Upper lobe of left lung (tissue), 6 donors: ENCODE measurements around the gene ARID1B. TPM values are rescaled to one million over a fixed set of nuclear protein-coding genes. Genes with fewer than 3 reads are reported as not detected.

Experiments used
- ATAC-seq, 2 donors: fragments of 200-7000 bp; cut with Tn5 transposase; one replicate each; pipeline ENCODE4 v1.9.1; 2022; ENCODE audit warnings: mild to moderate bottlenecking in 2 of 2, moderate library complexity in 2 of 2; ENCODE audit not compliant: low FRiP score in 2 of 2
- DNase-seq, 2 donors: peaks; one replicate each; pipeline ENCODE4 v3.0.0-alpha.2; 2019 to 2020
- H3K27ac ChIP-seq, 4 donors: fragments of 200-600 bp; sonication (generic); one replicate each; pipeline ENCODE4 v1.5.1; 2016 to 2019
- H3K27me3 ChIP-seq, 4 donors: fragments of 200-600 bp; sonication (generic); one replicate each; pipeline ENCODE4 v1.5.1; 2017 to 2019
- H3K36me3 ChIP-seq, 4 donors: fragments of 200-600 bp; sonication (generic); one replicate each; pipeline ENCODE4 v1.5.1; 2016 to 2019
- H3K4me1 ChIP-seq, 4 donors: fragments of 200-600 bp; sonication (generic); one replicate each; pipeline ENCODE4 v1.5.1; 2018 to 2019
- H3K4me3 ChIP-seq, 4 donors: fragments of 200-600 bp; sonication (generic); one replicate each; pipeline ENCODE4 v1.5.1; 2017 to 2019; ENCODE audit warnings: mild to moderate bottlenecking in 2 of 4, moderate library complexity in 1 of 4
- H3K9me3 ChIP-seq, 4 donors: fragments of 200-600 bp; sonication (generic); one replicate each; pipeline ENCODE4 v1.5.1; 2018 to 2019
- CTCF ChIP-seq, 6 experiments: fragments of 450-650 bp in 4 of 6; fragments of 200-600 bp in 2 of 6; sonication (generic) in 2 of 6; IDR thresholded peaks; one replicate each; pipeline ENCODE4 v1.5.1; 2016 to 2019; ENCODE audit warnings: antibody characterized with exemption in 6 of 6
- EP300 ChIP-seq, 4 donors: sonication (generic); formaldehyde crosslinking; IDR thresholded peaks; one replicate each; pipeline ENCODE4 v1.5.1; 2017; ENCODE audit warnings: antibody characterized with exemption in 4 of 4, control low read depth in 2 of 4
- POLR2A ChIP-seq, 4 donors: fragments of 450-650 bp; IDR thresholded peaks; one replicate each; pipeline ENCODE4 v1.5.1; 2016 to 2017; ENCODE audit warnings: antibody characterized with exemption in 4 of 4, mild to moderate bottlenecking in 2 of 4
- POLR2AphosphoS5 ChIP-seq, 2 donors: sonication (generic); formaldehyde crosslinking; IDR thresholded peaks; one replicate each; pipeline ENCODE4 v1.5.1; 2017; ENCODE audit warnings: antibody characterized with exemption in 2 of 2
- WGBS, 2 donors: methylation state at CpG; one replicate each; pipeline ENCODE4 v1.1.5; 2017 to 2018; 5-methylcytosine and 5-hydroxymethylcytosine counted together
- total RNA-seq, 6 donors: library from RNA; depleted of rRNA in 4 of 6; stranded (reverse); fragments of >200 nt in 4 of 6; gene quantifications; one replicate each; pipeline versions ENCODE4 v1.1.0 to v1.2.1, GENCODE V29; 2016 to 2021
- donor health status: DM: no; HTN: no; CAD: no; lungs with moderate emphysema.
- donor health status: DM: no; HTN: yes; CAD: no; lungs with severe emphysema.

The ARID1B gene
- total RNA-seq, 6 donors from 2014 or later: 66.4 to 168 (median 109) TPM

GRCh38 chr6:157213907-157214565 is 436.9 kb downstream of the ARID1B start:
- 88 to 90% methylated on average over 10 of the region's 10 CpGs for WGBS, 2 donors
- no peaks in the 10 kb centered on the region for H3K9me3 ChIP-seq
- TF ChIP-seq POLR2A (IDR thresholded peaks at IDR 0.05): no peak
- TF ChIP-seq CTCF (IDR thresholded peaks at IDR 0.05): no peak
- TF ChIP-seq POLR2AphosphoS5 (IDR thresholded peaks at IDR 0.05): no peak
- no peak for TF ChIP-seq EP300 (IDR thresholded peaks at IDR 0.05)
- H3K36me3 ChIP-seq: peaks cover 0 to 4% (median 0%) of the 10 kb centered on the region in 4 donors
- H3K4me1 ChIP-seq: no peaks in the 10 kb centered on the region
- ATAC-seq: no peak
- H3K4me3 ChIP-seq: no peak overlapping the region
- no peak overlapping the region for H3K27ac ChIP-seq
- no peaks in the 10 kb centered on the region for H3K27me3 ChIP-seq
- no peak for DNase-seq

GRCh38 chr6:157215717-157216116 is 438.5 kb downstream of the ARID1B start:
- Histone ChIP-seq H3K9me3 (no peaks in the 10 kb centered on the region), H3K27me3 (no peaks in the 10 kb centered on the region), H3K36me3 (no peaks in the 10 kb centered on the region), H3K27ac (no peak overlapping the region), H3K4me1 (peaks cover 0 to 5% (median 3%) of the 10 kb centered on the region in 4 donors), H3K4me3 (no peak overlapping the region)
- TF ChIP-seq EP300 (IDR thresholded peaks at IDR 0.05) (no peak), CTCF (IDR thresholded peaks at IDR 0.05) (no peak), POLR2A (IDR thresholded peaks at IDR 0.05) (no peak), POLR2AphosphoS5 (IDR thresholded peaks at IDR 0.05) (no peak)
- 89 to 93% methylated on average over 2 of the region's 2 CpGs for WGBS, 2 donors
- ATAC-seq (no peak), DNase-seq (no peak)

- no peak overlapping the region for H3K27ac ChIP-seq
- H3K27me3 ChIP-seq: no peaks in the 10 kb centered on the region
- no peak for ATAC-seq
- H3K4me1 ChIP-seq: peaks cover under 1 to 13% (median 7%) of the 10 kb centered on the region in 4 donors
- DNase-seq: no peak
- no peaks in the 10 kb centered on the region for H3K9me3 ChIP-seq
- no peak overlapping the region for H3K4me3 ChIP-seq
- no peaks in the 10 kb centered on the region for H3K36me3 ChIP-seq
- TF ChIP-seq CTCF (IDR thresholded peaks at IDR 0.05) (no peak), POLR2A (IDR thresholded peaks at IDR 0.05) (no peak), POLR2AphosphoS5 (IDR thresholded peaks at IDR 0.05) (no peak), EP300 (IDR thresholded peaks at IDR 0.05) (no peak)
- 87 to 100% methylated on average over 1 to 5 of the region's 5 CpGs for WGBS, 2 donors
Observed at GRCh38 chr6:157216570-157216969, 439.4 kb downstream of the ARID1B start.

- H3K9me3 ChIP-seq: no peaks in the 10 kb centered on the region
- no peak overlapping the region for H3K27ac ChIP-seq
- no peaks in the 10 kb centered on the region for H3K27me3 ChIP-seq
- ATAC-seq (no peak), DNase-seq (peak in 1 of 2 donors; percentile 49)
- no peak overlapping the region for H3K4me3 ChIP-seq
- TF ChIP-seq POLR2AphosphoS5 (IDR thresholded peaks at IDR 0.05) (no peak), EP300 (IDR thresholded peaks at IDR 0.05) (no peak), CTCF (IDR thresholded peaks at IDR 0.05) (no peak), POLR2A (IDR thresholded peaks at IDR 0.05) (no peak)
- WGBS, 2 donors: 90 to 91% methylated on average over 20 of the region's 20 CpGs
- H3K36me3 ChIP-seq: no peaks in the 10 kb centered on the region
- H3K4me1 ChIP-seq: peaks cover 2 to 14% (median 7%) of the 10 kb centered on the region in 4 donors
Observed at GRCh38 chr6:157217198-157217893, 440.2 kb downstream of the ARID1B start.
